ENCODE results near the gene TRIM26. TPM values are rescaled to one million over a fixed set of nuclear protein-coding genes. Genes with fewer than 3 reads are reported as not detected.

TRIM26 gene
- total and polyA plus RNA-seq, 2 of the 13 experiments (the other 11 are each of a cell fraction or from before 2014, with no cell fraction given) = 27.1 to 38.7 TPM

DNA sequence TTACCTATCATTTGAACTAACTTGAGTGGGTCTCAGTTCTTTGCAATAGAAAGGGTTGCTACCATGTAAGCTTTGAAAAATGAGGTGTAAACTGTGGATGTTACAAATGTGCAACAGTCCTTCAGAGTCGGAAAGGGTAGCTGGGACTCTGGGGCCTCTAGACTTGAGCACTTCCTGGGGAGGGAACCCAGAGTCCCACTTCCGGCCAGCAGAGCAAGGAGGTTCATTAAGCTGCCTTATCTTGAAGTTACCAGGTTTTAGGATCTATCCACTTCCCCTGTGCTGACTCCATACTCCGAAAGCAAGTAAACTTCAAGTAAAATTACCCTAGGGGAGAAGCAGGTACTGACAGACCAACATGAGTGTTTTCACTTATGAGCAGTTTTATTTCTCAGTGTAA lies 61.6 kb downstream of the TRIM26 start:
- no peak for FAIRE-seq

More for the DNA sequence above, 61.6 kb downstream of the TRIM26 start:
- H3K27me3 ChIP-seq (ENCODE audit: control insufficient read depth in 1 of 2, insufficient read depth in 2 of 2, low read length in 2 of 2) = no peaks in the 10 kb centered on the region; a peak in 1 of 5 replicates
- in situ Hi-C loops (cut with HindIII; ENCODE audit: extremely low pct_ligation_motif_present, low pct_unique_long_range_greater_than_20kb) (no loop called here), intact Hi-C loops (cut with micrococcal nuclease; ENCODE audit: unreplicated experiment) (no loop called here)
- no peak overlapping the region for H3K4me3 ChIP-seq (replicated peaks in 1 of 3; ENCODE audit: insufficient read depth in 1 of 3, low read depth in 2 of 3, low read length in 3 of 3)
- H3K79me2 ChIP-seq (ENCODE audit: insufficient read depth, low read length) = no peaks in the 10 kb centered on the region
- CTCF ChIA-PET (ENCODE audit: low intra/inter-chr PET ratio, low total read pairs) = no interaction called here
- no peaks in the 10 kb centered on the region for H3K36me3 ChIP-seq (replicated peaks in 1 of 2; ENCODE audit: control insufficient read depth in 1 of 2, insufficient read depth in 2 of 2, low read length in 2 of 2)
- WGBS (ENCODE audit: low lambda C conversion rate) = 81% methylated on average over 3 of the region's 3 CpGs
- no peak overlapping the region for H2AFZ ChIP-seq (ENCODE audit: low read length)
- peaks cover 66% of the 10 kb centered on the region for H3K4me1 ChIP-seq (ENCODE audit: insufficient read depth, low read length)
- H3K9ac ChIP-seq (ENCODE audit: insufficient read depth, low read depth, low read length) = no peak overlapping the region
- H3K4me2 ChIP-seq (ENCODE audit: low read depth, low read length) = no peak overlapping the region
- TF ChIP-seq NFKB2 (CRISPR knock-in tag; IDR thresholded peaks at IDR 0.05; ENCODE audit: borderline replicate concordance) (no peak), RAD21 (CRISPR knock-in tag; IDR thresholded peaks at IDR 0.05) (no peak), ZFP36 (IDR thresholded peaks at IDR 0.05; ENCODE audit: borderline replicate concordance, low read depth, low read length, partially characterized antibody) (no peak), SRY (CRISPR knock-in tag; IDR thresholded peaks at IDR 0.05) (no peak), RXRB (CRISPR knock-in tag; IDR thresholded peaks at IDR 0.05; ENCODE audit: borderline replicate concordance) (no peak), NR2F1 (CRISPR knock-in tag; IDR thresholded peaks at IDR 0.05) (no peak), ZNF616 (CRISPR knock-in tag; IDR thresholded peaks at IDR 0.05; ENCODE audit: low read depth) (no peak), ZNF335 (CRISPR knock-in tag; IDR thresholded peaks at IDR 0.05) (no peak), KMT2A (CRISPR knock-in tag; IDR thresholded peaks at IDR 0.05) (no peak), ZNF816 (CRISPR knock-in tag; IDR thresholded peaks at IDR 0.05; ENCODE audit: borderline replicate concordance) (no peak), PCBP2 (optimal IDR thresholded peaks at IDR 0.05; ENCODE audit: low read depth, low read length, poor library complexity, severe bottlenecking) (no peak)
- TF ChIP-seq, protein P1, sequence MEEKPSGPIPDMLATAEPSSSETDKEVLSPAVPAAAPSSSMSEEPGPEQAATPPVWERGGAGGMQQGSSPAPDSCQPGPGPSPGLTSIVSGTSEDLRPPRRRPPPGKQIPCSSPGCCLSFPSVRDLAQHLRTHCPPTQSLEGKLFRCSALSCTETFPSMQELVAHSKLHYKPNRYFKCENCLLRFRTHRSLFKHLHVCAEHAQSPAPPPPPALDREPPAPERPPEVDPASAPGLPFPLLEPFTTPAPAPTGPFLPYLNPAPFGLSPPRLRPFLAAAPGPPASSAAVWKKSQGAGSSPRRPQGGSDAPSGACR (CRISPR knock-in tag; IDR thresholded peaks at IDR 0.05) = no peak
- TF ChIP-seq, protein P2, sequence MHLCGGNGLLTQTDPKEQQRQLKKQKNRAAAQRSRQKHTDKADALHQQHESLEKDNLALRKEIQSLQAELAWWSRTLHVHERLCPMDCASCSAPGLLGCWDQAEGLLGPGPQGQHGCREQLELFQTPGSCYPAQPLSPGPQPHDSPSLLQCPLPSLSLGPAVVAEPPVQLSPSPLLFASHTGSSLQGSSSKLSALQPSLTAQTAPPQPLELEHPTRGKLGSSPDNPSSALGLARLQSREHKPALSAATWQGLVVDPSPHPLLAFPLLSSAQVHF (CRISPR knock-in tag; IDR thresholded peaks at IDR 0.05) = no peak
- H3K9me3 ChIP-seq (ENCODE audit: low read length) = no peaks in the 10 kb centered on the region
- ATAC-seq (no peak), DNase-seq (ENCODE audit: low spot score) (no peak)
- no TSS peak for BruUV-seq (replicated peaks)
- H4K20me1 ChIP-seq (ENCODE audit: insufficient read depth, low read length) = no peaks in the 10 kb centered on the region
- no peak overlapping the region for H3K27ac ChIP-seq (ENCODE audit: extremely low read length, insufficient read depth, low read length)
- POLR2A ChIA-PET = interaction anchor here (0.8 to 1.7 kb wide), 6 partner anchors 13 to 175 kb away, joined by 3 to 5 read pairs (median 4); partner anchors contain the start of genes TRIM15 and TRIM31
